Measurements from ENCODE around the gene CENPH.
"Not testable (repeated sequence)": the region's sequence is repeated elsewhere in the genome, so short reads cannot be mapped to it uniquely, and the experiment has no call there.

The CENPH gene

GRCh38 chr5:69224520-69224919 lies 35.1 kb downstream of the CENPH start:
- Histone ChIP-seq H3K4me1 (ENCODE audit: control insufficient read depth, insufficient read depth, low read length, poor library complexity, severe bottlenecking) (no peaks in the 10 kb centered on the region), H3K36me3 (ENCODE audit: control insufficient read depth, insufficient read depth, low read length) (peaks cover 34% of the 10 kb centered on the region), H3K27ac (ENCODE audit: low read depth, low read length, severe bottlenecking) (no peak overlapping the region), H3K4me3 (ENCODE audit: extremely low read depth, insufficient read depth, low read length, poor library complexity, severe bottlenecking) (no peak overlapping the region), H3K9me3 (ENCODE audit: control insufficient read depth, low read length) (peaks cover 6% of the 10 kb centered on the region)
- 96 to 97% methylated on average over 8 of the region's 8 CpGs for WGBS, 2 experiments (ENCODE audit: insufficient coverage in 2 of 2)

- Histone ChIP-seq H3K36me3 (ENCODE audit: control insufficient read depth, insufficient read depth, low read length) (peaks cover 25% of the 10 kb centered on the region), H3K9me3 (ENCODE audit: control insufficient read depth, low read length) (no peaks in the 10 kb centered on the region), H3K27ac (ENCODE audit: low read depth, low read length, severe bottlenecking) (no peak overlapping the region), H3K4me1 (ENCODE audit: control insufficient read depth, insufficient read depth, low read length, poor library complexity, severe bottlenecking) (no peaks in the 10 kb centered on the region), H3K4me3 (ENCODE audit: extremely low read depth, insufficient read depth, low read length, poor library complexity, severe bottlenecking) (no peak overlapping the region)
- 98 to 100% methylated on average over 2 to 4 of the region's 4 CpGs for WGBS, 2 experiments (ENCODE audit: insufficient coverage in 2 of 2)
Observed at GRCh38 chr5:69225860-69226259, 36.5 kb downstream of the CENPH start.

- H3K27ac ChIP-seq (ENCODE audit: low read depth, low read length, severe bottlenecking), result no peak overlapping the region
- peaks cover 16% of the 10 kb centered on the region for H3K36me3 ChIP-seq (ENCODE audit: control insufficient read depth, insufficient read depth, low read length)
- no peaks in the 10 kb centered on the region for H3K4me1 ChIP-seq (ENCODE audit: control insufficient read depth, insufficient read depth, low read length, poor library complexity, severe bottlenecking)
- H3K4me3 ChIP-seq (ENCODE audit: extremely low read depth, insufficient read depth, low read length, poor library complexity, severe bottlenecking), result no peak overlapping the region
- H3K9me3 ChIP-seq (ENCODE audit: control insufficient read depth, low read length), result no peaks in the 10 kb centered on the region
- WGBS, 2 experiments (ENCODE audit: insufficient coverage in 2 of 2), result no CpG with 5 or more reads among the region's 2 CpGs
Observed at GRCh38 chr5:69230181-69230580, 40.8 kb downstream of the CENPH start.

- H3K4me3 ChIP-seq (ENCODE audit: extremely low read depth, insufficient read depth, low read length, poor library complexity, severe bottlenecking), result no peak overlapping the region
- no peaks in the 10 kb centered on the region for H3K4me1 ChIP-seq (ENCODE audit: control insufficient read depth, insufficient read depth, low read length, poor library complexity, severe bottlenecking)
- WGBS, 2 experiments (ENCODE audit: insufficient coverage in 2 of 2), result 93 to 94% methylated on average over 5 of the region's 6 CpGs
- peaks cover 16% of the 10 kb centered on the region for H3K36me3 ChIP-seq (ENCODE audit: control insufficient read depth, insufficient read depth, low read length)
- H3K27ac ChIP-seq (ENCODE audit: low read depth, low read length, severe bottlenecking), result no peak overlapping the region
- no peaks in the 10 kb centered on the region for H3K9me3 ChIP-seq (ENCODE audit: control insufficient read depth, low read length)
Observed at GRCh38 chr5:69231281-69231680, 41.9 kb downstream of the CENPH start.

- peaks cover 14% of the 10 kb centered on the region for H3K36me3 ChIP-seq (ENCODE audit: control insufficient read depth, insufficient read depth, low read length)
- 92 to 100% methylated on average over 2 of the region's 2 CpGs for WGBS, 2 experiments (ENCODE audit: insufficient coverage in 2 of 2)
- no peak overlapping the region for H3K4me3 ChIP-seq (ENCODE audit: extremely low read depth, insufficient read depth, low read length, poor library complexity, severe bottlenecking)
- H3K27ac ChIP-seq (ENCODE audit: low read depth, low read length, severe bottlenecking), result no peak overlapping the region
- no peaks in the 10 kb centered on the region for H3K4me1 ChIP-seq (ENCODE audit: control insufficient read depth, insufficient read depth, low read length, poor library complexity, severe bottlenecking)
- H3K9me3 ChIP-seq (ENCODE audit: control insufficient read depth, low read length), result no peaks in the 10 kb centered on the region
Observed at GRCh38 chr5:69231851-69232250, 42.5 kb downstream of the CENPH start.

- WGBS, 2 experiments (ENCODE audit: insufficient coverage in 2 of 2), result 0% methylated on average over 29 to 41 of the region's 49 CpGs
- Histone ChIP-seq H3K27ac (ENCODE audit: low read depth, low read length, severe bottlenecking) (peak within 1 kb of the TSS; percentile 57), H3K9me3 (ENCODE audit: control insufficient read depth, low read length) (no peaks in the 10 kb centered on the region)
Observed at GRCh38 chr5:69234457-69235268, 45.3 kb downstream of the CENPH start, which contains the start of gene CDK7. CDK7 (plus strand) TSS chr5:69234886; CDS start chr5:69234976, 90 bp downstream.

GRCh38 chr5:69236733-69237132 lies 47.4 kb downstream of the CENPH start:
- not testable (repeated sequence) for H3K27ac ChIP-seq (ENCODE audit: low read depth, low read length, severe bottlenecking); H3K9me3 ChIP-seq (ENCODE audit: control insufficient read depth, low read length); H3K4me1 ChIP-seq (ENCODE audit: control insufficient read depth, insufficient read depth, low read length, poor library complexity, severe bottlenecking); H3K4me3 ChIP-seq (ENCODE audit: extremely low read depth, insufficient read depth, low read length, poor library complexity, severe bottlenecking)
- H3K36me3 ChIP-seq (ENCODE audit: control insufficient read depth, insufficient read depth, low read length), result peaks cover 44% of the 10 kb centered on the region
- WGBS, 2 experiments (ENCODE audit: insufficient coverage in 2 of 2), result 95 to 100% methylated on average over 5 of the region's 9 CpGs

More at GRCh38 chr5:69234457-69235268, 45.3 kb downstream of the CENPH start, which contains the start of gene CDK7:
- H3K4me1 ChIP-seq (ENCODE audit: control insufficient read depth, insufficient read depth, low read length, poor library complexity, severe bottlenecking), result no peaks in the 10 kb centered on the region
- peak within 1 kb of the TSS; percentile 88 for H3K4me3 ChIP-seq (ENCODE audit: extremely low read depth, insufficient read depth, low read length, poor library complexity, severe bottlenecking)
- H3K36me3 ChIP-seq (ENCODE audit: control insufficient read depth, insufficient read depth, low read length), result peaks cover 26% of the 10 kb centered on the region

- Histone ChIP-seq H3K4me3 (ENCODE audit: extremely low read depth, insufficient read depth, low read length, poor library complexity, severe bottlenecking) (no peak overlapping the region), H3K4me1 (ENCODE audit: control insufficient read depth, insufficient read depth, low read length, poor library complexity, severe bottlenecking) (no peaks in the 10 kb centered on the region), H3K36me3 (ENCODE audit: control insufficient read depth, insufficient read depth, low read length) (peaks cover 51% of the 10 kb centered on the region), H3K9me3 (ENCODE audit: control insufficient read depth, low read length) (no peaks in the 10 kb centered on the region), H3K27ac (ENCODE audit: low read depth, low read length, severe bottlenecking) (no peak overlapping the region)
- no CpG with 5 or more reads among the region's 3 CpGs for WGBS, 2 experiments (ENCODE audit: insufficient coverage in 2 of 2)
Observed at GRCh38 chr5:69237877-69238276, 48.5 kb downstream of the CENPH start.

- no peak overlapping the region for H3K4me3 ChIP-seq (ENCODE audit: extremely low read depth, insufficient read depth, low read length, poor library complexity, severe bottlenecking)
- 96 to 100% methylated on average over 2 to 4 of the region's 6 CpGs for WGBS, 2 experiments (ENCODE audit: insufficient coverage in 2 of 2)
- peaks cover 51% of the 10 kb centered on the region for H3K36me3 ChIP-seq (ENCODE audit: control insufficient read depth, insufficient read depth, low read length)
- H3K4me1 ChIP-seq (ENCODE audit: control insufficient read depth, insufficient read depth, low read length, poor library complexity, severe bottlenecking), result no peaks in the 10 kb centered on the region
- no peak overlapping the region for H3K27ac ChIP-seq (ENCODE audit: low read depth, low read length, severe bottlenecking)
- no peaks in the 10 kb centered on the region for H3K9me3 ChIP-seq (ENCODE audit: control insufficient read depth, low read length)
Observed at GRCh38 chr5:69238760-69239251, 49.4 kb downstream of the CENPH start.

- H3K4me3 ChIP-seq (ENCODE audit: extremely low read depth, insufficient read depth, low read length, poor library complexity, severe bottlenecking), result no peak overlapping the region
- WGBS, 2 experiments (ENCODE audit: insufficient coverage in 2 of 2), result 96 to 98% methylated on average over 5 to 6 of the region's 8 CpGs
- H3K4me1 ChIP-seq (ENCODE audit: control insufficient read depth, insufficient read depth, low read length, poor library complexity, severe bottlenecking), result no peaks in the 10 kb centered on the region
- peaks cover 55% of the 10 kb centered on the region for H3K36me3 ChIP-seq (ENCODE audit: control insufficient read depth, insufficient read depth, low read length)
- H3K9me3 ChIP-seq (ENCODE audit: control insufficient read depth, low read length), result no peaks in the 10 kb centered on the region
- H3K27ac ChIP-seq (ENCODE audit: low read depth, low read length, severe bottlenecking), result no peak overlapping the region
Observed at GRCh38 chr5:69242215-69242927, 53.0 kb downstream of the CENPH start.
